SK-N-SH treated with all-trans-retinoic acid at 6 μM for 48 hours (cell line): ENCODE measurements around the gene FLT3.

Experiments used
- ESRRG ChIP-seq: fragments of 250-450 bp; sonication (Bioruptor Pico); IDR thresholded peaks from 2 replicates; pipeline ENCODE4 v1.6.1; 2021; ENCODE audit warnings: mild to moderate bottlenecking
- OSR1 ChIP-seq: fragments of 250-450 bp; sonication (Bioruptor Pico); IDR thresholded peaks from 2 replicates; pipeline ENCODE4 v1.8.0; 2022; ENCODE audit warnings: moderate library complexity, mild to moderate bottlenecking, inconsistent platforms
- TCF4 ChIP-seq: fragments of 250-450 bp; sonication (Bioruptor Pico); IDR thresholded peaks from 2 replicates; pipeline ENCODE4 v1.8.0; 2021; ENCODE audit warnings: mild to moderate bottlenecking, moderate library complexity, borderline replicate concordance
- TOX ChIP-seq: fragments of 250-450 bp; sonication (Bioruptor Pico); IDR thresholded peaks from 2 replicates; pipeline ENCODE4 v1.8.0; 2021; ENCODE audit warnings: mild to moderate bottlenecking, moderate library complexity, borderline replicate concordance
- ZFP3 ChIP-seq: fragments of 250-450 bp; sonication (Bioruptor Pico); IDR thresholded peaks from 2 replicates; pipeline ENCODE4 v1.5.0; 2020; ENCODE audit warnings: mild to moderate bottlenecking, moderate library complexity
- TF ChIP-seq, protein P1 (sequence below): fragments of 250-450 bp; sonication (Bioruptor Pico); IDR thresholded peaks from 2 replicates; pipeline ENCODE4 v1.8.0; 2020; ENCODE audit warnings: mild to moderate bottlenecking, moderate library complexity, borderline replicate concordance
- TF ChIP-seq, protein P2 (sequence below): fragments of 250-450 bp; sonication (Bioruptor Pico); IDR thresholded peaks from 2 replicates; pipeline ENCODE4 v1.5.1; 2021; ENCODE audit warnings: mild to moderate bottlenecking, moderate library complexity

DNA sequence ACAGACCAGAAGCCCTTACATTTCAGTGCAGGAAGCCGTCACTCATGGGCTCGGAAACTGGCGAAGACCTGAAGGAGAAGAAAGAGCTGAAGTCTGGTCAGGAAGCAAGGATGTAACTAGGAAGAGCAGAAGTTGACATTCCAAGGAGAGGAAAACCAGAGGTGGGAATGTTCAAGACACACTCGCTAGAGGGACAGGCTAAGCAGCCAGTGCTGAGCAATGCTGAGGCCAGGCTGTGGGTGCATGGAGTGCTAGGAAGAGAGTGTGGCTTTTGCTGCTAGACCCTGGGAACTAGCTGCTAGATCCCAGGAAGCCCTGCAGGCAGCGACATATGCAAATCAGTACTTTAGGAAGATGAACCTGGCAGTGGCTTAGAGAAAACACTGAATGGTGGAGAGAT lies 99.8 kb downstream of the FLT3 start:
- TF ChIP-seq ESRRG (CRISPR knock-in tag) (no peak), ZFP3 (CRISPR knock-in tag) (no peak), TCF4 (CRISPR knock-in tag) (no peak), OSR1 (CRISPR knock-in tag) (no peak), TOX (CRISPR knock-in tag) (no peak)
- TF ChIP-seq, protein P1, sequence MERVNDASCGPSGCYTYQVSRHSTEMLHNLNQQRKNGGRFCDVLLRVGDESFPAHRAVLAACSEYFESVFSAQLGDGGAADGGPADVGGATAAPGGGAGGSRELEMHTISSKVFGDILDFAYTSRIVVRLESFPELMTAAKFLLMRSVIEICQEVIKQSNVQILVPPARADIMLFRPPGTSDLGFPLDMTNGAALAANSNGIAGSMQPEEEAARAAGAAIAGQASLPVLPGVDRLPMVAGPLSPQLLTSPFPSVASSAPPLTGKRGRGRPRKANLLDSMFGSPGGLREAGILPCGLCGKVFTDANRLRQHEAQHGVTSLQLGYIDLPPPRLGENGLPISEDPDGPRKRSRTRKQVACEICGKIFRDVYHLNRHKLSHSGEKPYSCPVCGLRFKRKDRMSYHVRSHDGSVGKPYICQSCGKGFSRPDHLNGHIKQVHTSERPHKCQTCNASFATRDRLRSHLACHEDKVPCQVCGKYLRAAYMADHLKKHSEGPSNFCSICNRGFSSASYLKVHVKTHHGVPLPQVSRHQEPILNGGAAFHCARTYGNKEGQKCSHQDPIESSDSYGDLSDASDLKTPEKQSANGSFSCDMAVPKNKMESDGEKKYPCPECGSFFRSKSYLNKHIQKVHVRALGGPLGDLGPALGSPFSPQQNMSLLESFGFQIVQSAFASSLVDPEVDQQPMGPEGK = no peak
- TF ChIP-seq, protein P2, sequence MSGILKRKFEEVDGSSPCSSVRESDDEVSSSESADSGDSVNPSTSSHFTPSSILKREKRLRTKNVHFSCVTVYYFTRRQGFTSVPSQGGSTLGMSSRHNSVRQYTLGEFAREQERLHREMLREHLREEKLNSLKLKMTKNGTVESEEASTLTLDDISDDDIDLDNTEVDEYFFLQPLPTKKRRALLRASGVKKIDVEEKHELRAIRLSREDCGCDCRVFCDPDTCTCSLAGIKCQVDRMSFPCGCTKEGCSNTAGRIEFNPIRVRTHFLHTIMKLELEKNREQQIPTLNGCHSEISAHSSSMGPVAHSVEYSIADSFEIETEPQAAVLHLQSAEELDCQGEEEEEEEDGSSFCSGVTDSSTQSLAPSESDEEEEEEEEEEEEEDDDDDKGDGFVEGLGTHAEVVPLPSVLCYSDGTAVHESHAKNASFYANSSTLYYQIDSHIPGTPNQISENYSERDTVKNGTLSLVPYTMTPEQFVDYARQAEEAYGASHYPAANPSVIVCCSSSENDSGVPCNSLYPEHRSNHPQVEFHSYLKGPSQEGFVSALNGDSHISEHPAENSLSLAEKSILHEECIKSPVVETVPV (CRISPR knock-in tag) = no peak
